ENCODE data around the gene PRAMEF4. TPM values are rescaled to one million over a fixed set of nuclear protein-coding genes. Genes with fewer than 3 reads are reported as not detected.
"Not testable (repeated sequence)": the region's sequence is repeated elsewhere in the genome, so short reads cannot be mapped to it uniquely, and the experiment has no call there.

Gene PRAMEF4
- polyA plus RNA-seq: not detected
- long read RNA-seq, donor 1: 0 reads
- long read RNA-seq, donor 2: 0 reads
- long read RNA-seq, donor 3: 0 reads
- long read RNA-seq, donor 4: 0 reads
- long read RNA-seq, donor 5: 0 reads
- long read RNA-seq, donor 6: 0 reads
- long read RNA-seq, donor 7: 0 reads
- long read RNA-seq, donor 8: 0 reads
- long read RNA-seq, donor 9: 0 reads
- long read RNA-seq, donor 10: 0 reads

DNA sequence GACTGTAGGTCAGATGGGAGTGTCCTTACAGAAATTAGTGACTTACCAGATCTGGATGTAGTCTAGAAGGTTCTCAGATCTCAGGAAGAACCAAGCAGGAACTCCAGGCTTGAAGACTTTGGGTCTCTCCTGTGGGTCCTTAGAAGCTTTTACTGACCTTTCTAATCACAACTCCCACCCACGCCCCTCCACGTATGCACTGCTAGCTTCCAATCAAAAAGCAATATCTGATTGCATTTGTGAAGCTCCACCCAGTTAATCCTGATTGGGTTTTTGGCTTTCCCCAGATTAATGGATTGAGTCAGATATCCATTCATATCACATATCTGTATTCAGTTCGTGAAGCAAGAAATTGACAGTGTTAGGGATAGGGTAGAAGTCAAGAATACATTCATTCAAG is at the start of gene PRAMEF4:
TSS of gene PRAMEF4 (minus strand) at position 101 of the 400 bp plus-strand sequence. CDS start 2,807 bp downstream, outside the sequence.
- DNase-seq; H3K4me3 ChIP-seq (ENCODE audit: low read depth in 1 of 3, low read length in 3 of 3); H3K27me3 ChIP-seq (ENCODE audit: control insufficient read depth in 3 of 3, insufficient read depth in 3 of 3, low read length in 3 of 3); H3K4me1 ChIP-seq (ENCODE audit: control insufficient read depth in 3 of 3, insufficient read depth in 2 of 3, low read depth in 1 of 3, low read length in 2 of 3); H3K27ac ChIP-seq (ENCODE audit: low read depth in 1 of 3, low read length in 2 of 3); H3K36me3 ChIP-seq (ENCODE audit: control insufficient read depth in 3 of 3, insufficient read depth in 2 of 3, low read depth in 1 of 3, low read length in 3 of 3); H3K9me3 ChIP-seq (ENCODE audit: control insufficient read depth in 2 of 2, insufficient read depth in 1 of 2, low read depth in 1 of 2, low read length in 1 of 2); FAIRE-seq: not testable (repeated sequence)
- 54 to 74% (median 74%) methylated on average over 3 of the region's 3 CpGs for WGBS, 3 donors

DNA sequence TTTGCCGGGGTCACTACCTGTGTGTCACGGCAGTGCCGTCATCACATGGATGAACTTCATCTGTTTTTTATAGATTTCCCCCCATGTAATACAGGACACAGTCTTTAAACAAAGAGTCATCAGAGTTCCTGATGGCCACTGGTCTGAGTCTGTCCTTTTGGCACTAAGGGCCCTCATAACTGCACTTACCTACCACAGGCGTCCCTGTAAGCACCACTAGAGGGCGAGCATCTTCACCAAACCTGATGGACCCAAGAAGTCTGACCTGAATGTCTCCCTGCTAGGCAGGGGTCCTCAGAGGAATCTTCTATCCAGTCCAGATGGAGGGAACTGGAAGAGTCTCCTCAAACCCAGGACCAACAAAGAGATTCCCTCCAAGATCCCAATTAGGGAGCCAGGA is 38.4 kb upstream of the PRAMEF4 start:
- H3K36me3 ChIP-seq (ENCODE audit: control insufficient read depth in 3 of 3, insufficient read depth in 2 of 3, low read depth in 1 of 3, low read length in 3 of 3); H3K9me3 ChIP-seq (ENCODE audit: control insufficient read depth in 2 of 2, insufficient read depth in 1 of 2, low read depth in 1 of 2, low read length in 1 of 2); H3K27me3 ChIP-seq (ENCODE audit: control insufficient read depth in 3 of 3, insufficient read depth in 3 of 3, low read length in 3 of 3); FAIRE-seq; DNase-seq; H3K4me3 ChIP-seq (ENCODE audit: low read depth in 1 of 3, low read length in 3 of 3); H3K4me1 ChIP-seq (ENCODE audit: control insufficient read depth in 3 of 3, insufficient read depth in 2 of 3, low read depth in 1 of 3, low read length in 2 of 3); H3K27ac ChIP-seq (ENCODE audit: low read depth in 1 of 3, low read length in 2 of 3): not testable (repeated sequence)
- WGBS, 3 donors: 0 to 34% (median 12%) methylated on average over 2 to 3 of the region's 5 CpGs

- not testable (repeated sequence) for DNase-seq; H3K36me3 ChIP-seq (ENCODE audit: control insufficient read depth in 3 of 3, insufficient read depth in 2 of 3, low read depth in 1 of 3, low read length in 3 of 3); H3K27me3 ChIP-seq (ENCODE audit: control insufficient read depth in 3 of 3, insufficient read depth in 3 of 3, low read length in 3 of 3); H3K27ac ChIP-seq (ENCODE audit: low read depth in 1 of 3, low read length in 2 of 3); H3K4me1 ChIP-seq (ENCODE audit: control insufficient read depth in 3 of 3, insufficient read depth in 2 of 3, low read depth in 1 of 3, low read length in 2 of 3); H3K9me3 ChIP-seq (ENCODE audit: control insufficient read depth in 2 of 2, insufficient read depth in 1 of 2, low read depth in 1 of 2, low read length in 1 of 2); H3K4me3 ChIP-seq (ENCODE audit: low read depth in 1 of 3, low read length in 3 of 3); FAIRE-seq
- WGBS, 3 donors: 51 to 66% (median 65%) methylated on average over 2 of the region's 2 CpGs
Observed at GRCh38 chr1:12921749-12922148, 35.7 kb upstream of the PRAMEF4 start.

DNA sequence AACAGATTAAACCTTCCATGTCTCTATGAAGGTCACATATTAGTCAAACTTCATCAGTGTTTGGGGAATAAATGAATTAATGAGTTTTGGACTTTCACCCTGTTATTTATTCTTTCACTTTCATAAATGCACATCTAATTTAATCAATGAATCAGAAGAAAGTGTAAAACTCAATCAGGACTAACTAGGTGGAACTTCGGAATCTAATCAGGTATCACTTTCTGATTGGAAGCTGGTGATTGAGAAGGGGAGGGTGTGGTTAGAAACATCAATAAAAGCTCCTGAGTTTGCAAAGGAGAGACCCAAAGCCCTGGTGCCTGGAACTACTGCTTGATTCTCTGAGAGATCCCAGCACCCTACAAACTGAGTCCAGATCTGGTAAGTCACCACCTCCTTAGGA is 30.3 kb upstream of the PRAMEF4 start, which contains the start of gene PRAMEF7:
TSS of gene PRAMEF7 (plus strand) at position 301 of the 400 bp plus-strand sequence. CDS start 1,083 bp downstream, outside the sequence.
- not testable (repeated sequence) for DNase-seq; H3K36me3 ChIP-seq (ENCODE audit: control insufficient read depth in 3 of 3, insufficient read depth in 2 of 3, low read depth in 1 of 3, low read length in 3 of 3); H3K9me3 ChIP-seq (ENCODE audit: control insufficient read depth in 2 of 2, insufficient read depth in 1 of 2, low read depth in 1 of 2, low read length in 1 of 2); H3K4me3 ChIP-seq (ENCODE audit: low read depth in 1 of 3, low read length in 3 of 3); FAIRE-seq; H3K27me3 ChIP-seq (ENCODE audit: control insufficient read depth in 3 of 3, insufficient read depth in 3 of 3, low read length in 3 of 3); H3K4me1 ChIP-seq (ENCODE audit: control insufficient read depth in 3 of 3, insufficient read depth in 2 of 3, low read depth in 1 of 3, low read length in 2 of 3); H3K27ac ChIP-seq (ENCODE audit: low read depth in 1 of 3, low read length in 2 of 3)
- no CpG with 5 or more reads among the region's 1 CpG for WGBS, 3 donors

- FAIRE-seq; H3K4me1 ChIP-seq (ENCODE audit: control insufficient read depth in 3 of 3, insufficient read depth in 2 of 3, low read depth in 1 of 3, low read length in 2 of 3); H3K4me3 ChIP-seq (ENCODE audit: low read depth in 1 of 3, low read length in 3 of 3); H3K9me3 ChIP-seq (ENCODE audit: control insufficient read depth in 2 of 2, insufficient read depth in 1 of 2, low read depth in 1 of 2, low read length in 1 of 2); H3K27ac ChIP-seq (ENCODE audit: low read depth in 1 of 3, low read length in 2 of 3); H3K27me3 ChIP-seq (ENCODE audit: control insufficient read depth in 3 of 3, insufficient read depth in 3 of 3, low read length in 3 of 3); H3K36me3 ChIP-seq (ENCODE audit: control insufficient read depth in 3 of 3, insufficient read depth in 2 of 3, low read depth in 1 of 3, low read length in 3 of 3); DNase-seq: not testable (repeated sequence)
- 63 to 68% (median 68%) methylated on average over 2 to 4 of the region's 5 CpGs for WGBS, 3 donors
Observed at GRCh38 chr1:12903793-12904572, 18.0 kb upstream of the PRAMEF4 start.

DNA sequence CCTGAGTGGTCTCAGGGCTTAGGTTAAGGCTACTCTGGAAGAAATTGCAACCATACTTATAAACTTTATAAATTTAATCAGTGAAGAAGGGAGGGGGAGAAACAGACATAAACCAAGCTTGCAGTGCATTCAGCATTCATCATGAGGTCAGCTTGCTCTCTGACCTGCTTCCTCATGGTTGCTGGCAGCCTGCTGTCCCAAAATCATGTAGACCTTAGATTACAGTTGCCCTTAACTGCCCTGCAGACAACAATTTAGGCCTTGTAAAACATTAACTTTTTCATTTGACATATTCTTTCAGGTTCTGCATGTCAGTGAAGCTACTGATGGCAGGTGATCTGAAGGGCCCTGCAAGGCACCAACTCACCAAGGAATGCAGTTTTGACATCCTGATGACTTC is 13.2 kb upstream of the PRAMEF4 start:
- H3K4me3 ChIP-seq (ENCODE audit: low read depth in 1 of 3, low read length in 3 of 3); H3K27ac ChIP-seq (ENCODE audit: low read depth in 1 of 3, low read length in 2 of 3); H3K27me3 ChIP-seq (ENCODE audit: control insufficient read depth in 3 of 3, insufficient read depth in 3 of 3, low read length in 3 of 3); FAIRE-seq; DNase-seq; H3K4me1 ChIP-seq (ENCODE audit: control insufficient read depth in 3 of 3, insufficient read depth in 2 of 3, low read depth in 1 of 3, low read length in 2 of 3); H3K9me3 ChIP-seq (ENCODE audit: control insufficient read depth in 2 of 2, insufficient read depth in 1 of 2, low read depth in 1 of 2, low read length in 1 of 2); H3K36me3 ChIP-seq (ENCODE audit: control insufficient read depth in 3 of 3, insufficient read depth in 2 of 3, low read depth in 1 of 3, low read length in 3 of 3): not testable (repeated sequence)

GRCh38 chr1:12898170-12898569 is 12.2 kb upstream of the PRAMEF4 start, which contains the start of gene PRAMEF10:
Gene PRAMEF10, minus strand, starts transcription at chr1:12898270. Its CDS starts 2,423 bp downstream, at chr1:12895847.
- not testable (repeated sequence) for FAIRE-seq; H3K4me3 ChIP-seq (ENCODE audit: low read depth in 1 of 3, low read length in 3 of 3); H3K27ac ChIP-seq (ENCODE audit: low read depth in 1 of 3, low read length in 2 of 3); H3K4me1 ChIP-seq (ENCODE audit: control insufficient read depth in 3 of 3, insufficient read depth in 2 of 3, low read depth in 1 of 3, low read length in 2 of 3); H3K9me3 ChIP-seq (ENCODE audit: control insufficient read depth in 2 of 2, insufficient read depth in 1 of 2, low read depth in 1 of 2, low read length in 1 of 2); H3K27me3 ChIP-seq (ENCODE audit: control insufficient read depth in 3 of 3, insufficient read depth in 3 of 3, low read length in 3 of 3); H3K36me3 ChIP-seq (ENCODE audit: control insufficient read depth in 3 of 3, insufficient read depth in 2 of 3, low read depth in 1 of 3, low read length in 3 of 3); DNase-seq
- no CpG with 5 or more reads among the region's 1 CpG for WGBS, 3 donors

DNA sequence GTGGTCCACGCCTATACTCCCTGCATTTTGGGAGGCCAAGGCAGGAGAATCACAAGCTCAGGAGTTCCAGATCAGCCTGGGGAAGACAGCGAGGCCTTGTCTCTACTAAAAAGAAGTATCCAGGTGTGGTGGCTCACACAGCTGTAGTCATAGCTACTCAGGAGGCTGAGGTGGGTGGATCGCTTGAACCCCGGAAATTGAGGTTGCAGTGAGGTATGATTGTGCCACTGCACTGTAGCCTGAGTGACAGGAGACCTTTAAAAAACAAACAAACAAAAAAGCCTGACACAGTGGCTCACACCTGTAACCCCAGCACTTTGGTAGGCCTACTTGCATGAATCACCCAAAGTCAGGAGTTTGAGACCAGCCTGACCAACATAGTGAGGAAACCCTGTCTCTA is 7.5 kb downstream of the PRAMEF4 start:
- not testable (repeated sequence) for DNase-seq; H3K4me3 ChIP-seq (ENCODE audit: low read depth in 1 of 3, low read length in 3 of 3); H3K9me3 ChIP-seq (ENCODE audit: control insufficient read depth in 2 of 2, insufficient read depth in 1 of 2, low read depth in 1 of 2, low read length in 1 of 2); H3K4me1 ChIP-seq (ENCODE audit: control insufficient read depth in 3 of 3, insufficient read depth in 2 of 3, low read depth in 1 of 3, low read length in 2 of 3); H3K36me3 ChIP-seq (ENCODE audit: control insufficient read depth in 3 of 3, insufficient read depth in 2 of 3, low read depth in 1 of 3, low read length in 3 of 3); H3K27me3 ChIP-seq (ENCODE audit: control insufficient read depth in 3 of 3, insufficient read depth in 3 of 3, low read length in 3 of 3); FAIRE-seq; H3K27ac ChIP-seq (ENCODE audit: low read depth in 1 of 3, low read length in 2 of 3)
- 84 to 87% (median 84%) methylated on average over 3 of the region's 4 CpGs for WGBS, 3 donors
